ENCODE results near the gene LGALS3BP. TPM values are rescaled to one million over a fixed set of nuclear protein-coding genes. Genes with fewer than 3 reads are reported as not detected.

LGALS3BP gene
- polyA plus RNA-seq, 1 donor: 45.4 TPM

DNA sequence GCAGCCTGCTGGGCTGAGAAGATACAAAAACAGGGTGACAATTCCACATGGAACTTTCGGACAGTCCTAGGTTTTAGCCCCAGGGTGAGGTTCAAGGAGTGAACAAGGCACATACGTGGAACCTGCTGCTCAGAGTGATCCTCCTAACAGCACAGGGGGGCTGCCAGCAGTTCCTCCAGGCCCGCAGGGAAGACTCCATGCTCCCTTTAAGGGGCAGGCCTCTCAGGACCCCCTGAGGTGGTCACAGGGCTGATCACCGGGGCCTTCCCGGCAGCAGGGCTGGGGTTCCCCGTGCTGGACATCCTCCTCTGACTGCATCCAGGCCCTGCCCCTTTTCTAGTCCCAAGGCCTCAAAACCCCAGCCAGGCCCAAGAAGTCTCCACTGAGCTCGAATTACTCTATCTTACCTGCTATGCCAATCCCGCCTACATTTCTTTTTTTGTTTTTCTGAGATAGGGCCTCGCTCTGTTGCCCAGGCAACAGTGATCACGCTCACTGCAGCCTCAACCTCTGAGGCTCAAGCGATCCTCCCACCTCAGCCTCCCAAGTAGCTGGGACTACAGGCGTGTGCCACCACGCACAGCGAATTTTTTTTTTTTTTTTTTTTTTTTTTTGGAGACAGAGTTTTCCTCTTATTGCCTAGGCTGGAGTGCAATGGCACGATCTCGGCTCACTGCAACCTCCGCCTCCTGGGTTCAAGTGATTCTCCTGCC is 19.5 kb upstream of the LGALS3BP start:
- no peak for DNase-seq (ENCODE audit: low read depth)

- no peak for DNase-seq (ENCODE audit: low read depth)
Observed at GRCh38 chr17:78998311-78999055, 18.8 kb upstream of the LGALS3BP start.

GRCh38 chr17:78997881-78998280 is 18.2 kb upstream of the LGALS3BP start:
- DNase-seq (ENCODE audit: low read depth): no peak

DNA sequence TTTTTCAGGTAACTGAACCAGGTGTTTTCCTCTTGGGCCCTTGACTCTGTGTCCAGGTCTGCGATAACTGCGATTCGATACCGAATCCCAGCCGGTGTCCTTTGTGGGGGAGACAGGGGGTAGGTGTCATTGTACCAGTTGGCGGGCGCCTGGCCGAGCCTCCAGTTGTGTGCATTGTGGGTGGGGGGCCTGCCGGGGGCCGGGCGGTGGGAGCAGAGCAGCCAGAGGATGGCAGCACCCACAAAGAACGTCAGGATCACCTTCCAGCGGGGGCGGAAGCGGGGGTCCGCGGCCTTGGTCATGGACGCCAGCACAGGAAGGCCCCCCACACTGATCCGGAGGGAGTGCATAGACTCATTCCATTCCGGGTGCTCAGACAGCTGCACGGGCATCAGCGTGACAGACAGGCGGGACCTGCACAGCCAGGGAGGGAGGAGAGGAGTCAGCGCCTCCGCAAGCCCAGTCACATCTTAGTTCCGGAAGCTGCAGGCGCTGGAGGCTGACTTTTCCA is 17.6 kb upstream of the LGALS3BP start:
- DNase-seq (ENCODE audit: low read depth): no peak

- DNase-seq (ENCODE audit: low read depth): no peak
Observed at GRCh38 chr17:78996781-78997201, 17.1 kb upstream of the LGALS3BP start.

- no peak for DNase-seq (ENCODE audit: low read depth)
Observed at GRCh38 chr17:78995761-78996451, 16.2 kb upstream of the LGALS3BP start.

DNA sequence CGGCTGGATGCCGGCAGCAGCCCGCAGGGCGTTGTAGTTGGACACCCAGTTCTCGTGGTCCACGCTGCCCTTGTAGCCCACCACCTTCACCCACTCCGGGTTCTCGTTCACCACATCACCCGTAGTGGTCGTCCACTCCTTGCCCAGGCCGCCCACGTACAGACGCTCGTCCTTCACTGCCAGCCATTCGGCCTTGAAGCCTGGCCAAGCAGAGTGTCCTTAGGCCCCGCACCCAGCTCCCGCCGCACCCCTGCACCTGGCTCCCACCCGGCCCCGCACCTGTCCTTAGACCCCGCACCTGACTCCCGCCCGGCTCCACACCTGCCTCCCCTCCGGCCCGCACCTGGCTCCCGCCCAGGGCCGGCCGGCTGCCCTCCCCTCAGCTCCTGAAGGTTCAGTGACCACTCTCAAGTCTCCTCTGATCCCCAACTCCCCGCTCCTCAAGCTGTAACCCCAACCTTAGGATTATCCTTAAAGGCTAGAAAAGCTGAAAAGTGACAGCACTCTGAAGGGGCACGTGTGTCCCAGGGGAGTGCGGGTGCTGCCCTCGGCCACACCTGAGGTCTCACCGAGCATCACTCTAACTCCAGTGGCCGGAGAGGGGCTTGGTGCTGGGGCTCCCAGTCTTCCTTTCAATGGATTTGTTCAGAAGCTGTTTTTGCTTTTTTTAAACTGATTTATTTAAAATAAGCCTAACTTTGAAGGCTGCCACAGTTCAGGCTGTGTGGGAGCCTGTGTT is 15.5 kb upstream of the LGALS3BP start:
- DNase-seq (ENCODE audit: low read depth): no peak

- DNase-seq (ENCODE audit: low read depth): no peak
Observed at GRCh38 chr17:78993981-78994671, 14.4 kb upstream of the LGALS3BP start.

GRCh38 chr17:78993241-78993956 is 13.7 kb upstream of the LGALS3BP start:
- no peak for DNase-seq (ENCODE audit: low read depth)

- DNase-seq (ENCODE audit: low read depth): no peak
Observed at GRCh38 chr17:78992542-78993212, 13.0 kb upstream of the LGALS3BP start.

GRCh38 chr17:78991906-78992532 is 12.3 kb upstream of the LGALS3BP start:
- DNase-seq (ENCODE audit: low read depth): no peak

- no peak for DNase-seq (ENCODE audit: low read depth)
Observed at GRCh38 chr17:78991017-78991738, 11.5 kb upstream of the LGALS3BP start.

DNA sequence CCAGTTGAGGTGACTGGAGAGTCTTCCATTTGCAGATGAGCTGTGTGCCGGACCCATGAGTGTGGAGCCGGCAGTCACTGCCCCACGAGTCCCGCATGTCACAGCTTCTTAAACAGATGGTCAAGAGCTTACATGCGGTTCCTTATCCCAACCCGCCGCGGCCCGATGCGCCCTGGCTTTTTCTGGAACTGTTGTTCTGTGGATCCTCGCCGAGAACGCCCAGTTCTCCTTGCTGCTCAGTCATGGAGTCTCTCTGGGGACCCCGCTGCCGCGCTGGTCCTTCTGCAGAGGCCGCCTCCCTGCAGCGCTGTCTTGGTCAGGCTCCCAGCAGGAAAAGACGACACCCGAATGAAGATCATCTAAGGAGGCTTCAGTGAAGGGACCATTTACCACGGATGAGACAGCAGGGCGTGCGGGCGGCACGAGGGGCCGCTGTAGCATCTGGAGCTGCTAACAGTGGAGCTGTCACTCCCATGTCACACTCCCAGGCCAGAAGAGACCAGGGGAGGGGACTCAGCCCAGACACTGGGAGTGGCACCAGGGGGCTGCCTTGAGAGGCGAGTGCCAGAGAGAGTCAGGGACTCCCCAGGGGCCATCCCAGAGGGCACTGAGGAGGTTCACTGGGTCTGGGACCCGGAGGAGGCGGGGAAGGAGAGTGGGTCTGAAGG is 10.8 kb upstream of the LGALS3BP start:
- DNase-seq (ENCODE audit: low read depth): no peak

DNA sequence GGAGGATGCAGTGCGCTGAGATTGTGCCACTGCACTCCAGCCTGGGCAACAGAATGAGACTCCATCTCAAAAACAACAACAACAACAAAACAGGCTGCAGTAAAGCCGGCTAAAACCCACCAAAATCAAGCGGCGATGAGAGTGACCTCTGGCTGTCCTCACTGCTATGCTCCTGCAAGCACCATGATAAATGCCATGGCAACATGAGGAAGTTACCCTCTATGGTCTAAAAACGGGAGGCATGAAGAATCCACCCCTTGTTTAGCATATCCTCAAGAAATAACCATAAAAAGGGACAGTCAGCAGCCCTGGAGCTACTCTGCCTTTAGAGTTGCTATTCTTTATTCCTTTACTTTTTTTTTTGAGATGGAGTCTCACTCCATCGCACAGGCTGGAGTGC is 8.4 kb upstream of the LGALS3BP start:
- DNase-seq (ENCODE audit: low read depth): no peak

DNA sequence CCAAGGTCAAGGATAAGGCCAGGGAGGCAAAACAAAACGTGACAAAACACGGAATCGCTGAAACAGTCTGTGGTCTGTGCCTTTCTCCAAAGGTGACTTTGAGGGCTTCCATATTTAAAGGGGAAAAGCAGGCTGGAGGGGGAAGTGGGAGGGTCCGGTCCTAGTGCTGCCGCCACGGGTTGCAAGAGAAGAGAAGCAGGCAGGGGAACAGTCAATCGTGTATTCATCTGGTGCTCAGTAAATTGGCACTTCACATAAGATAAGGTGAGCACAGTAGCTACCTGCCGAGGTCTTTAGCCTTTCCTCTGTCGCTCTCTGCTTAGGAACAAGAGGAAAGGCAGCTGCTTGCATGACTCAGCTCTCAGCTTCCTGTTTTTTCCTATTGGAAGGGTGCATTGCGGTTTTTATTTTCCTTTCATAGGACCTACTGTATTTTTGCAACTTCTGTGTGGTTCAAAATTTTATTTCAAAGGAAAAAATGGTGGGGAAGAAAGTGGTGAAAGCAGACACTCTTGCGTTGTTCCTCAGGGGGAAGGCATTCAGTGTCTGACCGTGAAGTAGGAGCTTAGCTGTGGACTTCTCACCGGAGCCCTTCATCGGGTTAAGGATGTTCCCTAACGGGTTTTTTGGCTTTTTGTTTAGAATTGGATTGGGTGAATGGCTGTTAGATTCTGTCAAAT is 7.1 kb upstream of the LGALS3BP start:
- no peak for DNase-seq (ENCODE audit: low read depth)

DNA sequence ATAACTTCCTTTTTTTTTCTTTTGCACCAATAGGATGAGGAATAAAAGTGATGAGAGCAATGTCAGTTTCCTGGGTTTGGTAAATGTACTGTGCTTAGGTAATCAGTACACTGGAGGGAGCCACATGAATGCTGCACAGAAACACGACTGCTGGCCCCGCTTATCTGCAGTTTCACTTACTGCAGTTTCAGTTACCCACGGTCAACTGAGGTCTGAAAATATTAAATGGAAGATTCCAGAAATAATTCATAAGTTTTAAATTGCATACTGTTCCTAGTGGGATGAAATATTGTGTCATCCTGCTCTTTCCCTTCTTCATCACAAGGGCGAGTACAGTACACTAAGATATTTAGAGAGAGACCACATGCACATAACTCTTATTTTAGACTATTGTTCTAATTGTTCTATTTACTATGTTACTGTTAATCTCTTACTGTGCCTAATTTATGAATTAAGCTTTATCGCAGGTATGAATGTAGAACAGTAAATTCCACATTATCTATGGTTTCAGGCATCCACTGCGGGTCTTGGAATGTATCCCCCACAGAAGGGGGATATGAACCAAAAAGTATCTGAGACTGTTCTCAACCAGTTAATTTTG is 6.4 kb upstream of the LGALS3BP start:
- no peak for DNase-seq (ENCODE audit: low read depth)

GRCh38 chr17:78985395-78985794 is 5.7 kb upstream of the LGALS3BP start:
- DNase-seq (ENCODE audit: low read depth): no peak
